Spleen (tissue), 11 donors: Measurements from ENCODE around the gene YEATS2. TPM values are rescaled to one million over a fixed set of nuclear protein-coding genes. Genes with fewer than 3 reads are reported as not detected.

Experiments used
- DNase-seq: peaks from one replicate; pipeline ENCODE4 v3.0.0-alpha.2; 2020
- H3K27ac ChIP-seq, 8 donors: fragments of 200-600 bp; sonication (generic) in 7 of 8; 1 replicate in 4 of 8; 2 replicates in 4 of 8; pipeline versions ENCODE4 v1.5.0 to v1.8.0; 2016 to 2021; ENCODE audit warnings: inconsistent platforms in 4 of 8, mild to moderate bottlenecking in 4 of 8, moderate library complexity in 1 of 8
- H3K27me3 ChIP-seq, 7 donors: fragments of 200-600 bp; sonication (generic) in 6 of 7; replicated peaks in 1 of 7; 1 replicate in 4 of 7; 2 replicates in 3 of 7; pipeline versions ENCODE4 v1.5.0 to v1.8.0; 2016 to 2021; ENCODE audit warnings: inconsistent platforms in 3 of 7, mild to moderate bottlenecking in 1 of 7
- H3K36me3 ChIP-seq, 6 donors: fragments of 200-600 bp; sonication (generic) in 5 of 6; 1 replicate in 4 of 6; 2 replicates in 2 of 6; pipeline versions ENCODE4 v1.5.0 to v1.8.0; 2016 to 2021; ENCODE audit warnings: inconsistent platforms in 2 of 6
- H3K4me1 ChIP-seq, 6 donors: fragments of 200-600 bp; sonication (generic) in 5 of 6; 1 replicate in 3 of 6; 2 replicates in 3 of 6; pipeline versions ENCODE4 v1.5.0 to v1.8.0; 2016 to 2021; ENCODE audit warnings: inconsistent platforms in 3 of 6
- H3K4me3 ChIP-seq, 8 donors: fragments of 200-600 bp; sonication (generic) in 7 of 8; 1 replicate in 4 of 8; 2 replicates in 4 of 8; pipeline versions ENCODE4 v1.5.0 to v1.8.0; 2016 to 2021; ENCODE audit warnings: inconsistent platforms in 4 of 8, mild to moderate bottlenecking in 4 of 8, moderate library complexity in 2 of 8
- H3K9me3 ChIP-seq, 8 donors: fragments of 200-600 bp; sonication (generic) in 7 of 8; 1 replicate in 4 of 8; 2 replicates in 4 of 8; pipeline versions ENCODE4 v1.5.0 to v1.8.0; 2016 to 2021; ENCODE audit warnings: inconsistent platforms in 4 of 8
- POLR2A ChIP-seq, 3 donors: fragments of 450-650 bp; IDR thresholded peaks; one replicate each; pipeline ENCODE4 v1.5.1; 2017; ENCODE audit warnings: antibody characterized with exemption in 3 of 3, mild to moderate bottlenecking in 1 of 3
- POLR2AphosphoS5 ChIP-seq, 3 donors: sonication (generic); formaldehyde crosslinking; IDR thresholded peaks; one replicate each; pipeline ENCODE4 v1.5.1; 2017; ENCODE audit warnings: antibody characterized with exemption in 3 of 3
- WGBS, 5 donors: extraction: QIAGEN DNeasy Blood & Tissue Kit in 3 of 5; methylation state at CpG; one replicate each; pipeline versions ENCODE4 v1.1.5 to v1.1.7; 2013 to 2018; 5-methylcytosine and 5-hydroxymethylcytosine counted together
- intact Hi-C: fragments of 100-400 bp; cut with DNase I; formaldehyde crosslinking; loops from one replicate; pipeline ENCODE4 v1.15.0; 2023; ENCODE audit warnings: low total_unique reads
- polyA plus RNA-seq, 3 donors: library from polyadenylated mRNA; stranded (reverse); fragments of 200-250 nt; gene quantifications; one replicate each; pipeline ENCODE4 v1.2.1, GENCODE V29; 2013
- total RNA-seq, 7 donors: library from RNA; depleted of rRNA in 3 of 7; stranded (reverse); fragments of >200 nt in 3 of 7; fragmentation: NEBNext Ultra II Directional in 4 of 7; extraction: Animal tissue kit (Norgen Biotek cat#: 25700) in 4 of 7; gene quantifications; one replicate each; pipeline versions ENCODE4 v1.1.0 to v1.2.1, GENCODE V29; 2016 to 2021
- TF ChIP-seq, protein P1 (sequence below), 11 experiments: fragments of 200-600 bp in 7 of 11; fragments of 450-650 bp in 4 of 11; sonication (generic) in 4 of 11; IDR thresholded peaks in 8 of 11; conservative IDR thresholded peaks in 3 of 11; 1 replicate in 7 of 11; 2 replicates in 4 of 11; pipeline versions ENCODE4 v1.4.0 to v1.8.0; 2016 to 2021; ENCODE audit warnings: antibody characterized with exemption in 11 of 11, inconsistent platforms in 4 of 11, mild to moderate bottlenecking in 1 of 11
- donor health status: healthy with polysubstance abuse.
- donor health status: DM: no; HTN: no; CAD: no; lungs with moderate emphysema.
- donor health status: DM: no; HTN: no; CAD: no.
- donor health status: Bipolar disorder and iron deficiency.
- donor health status: healthy.
- donor health status: DM: no; HTN: no; CAD: no.
- donor health status: DM: yes; HTN: yes; CAD: no.

Gene YEATS2
- total and polyA plus RNA-seq, 10 donors, result 4.6 to 33.5 (median 24.9) TPM

GRCh38 chr3:183728204-183728603 lies 30.6 kb downstream of the YEATS2 start:
- TF ChIP-seq, protein P1, sequence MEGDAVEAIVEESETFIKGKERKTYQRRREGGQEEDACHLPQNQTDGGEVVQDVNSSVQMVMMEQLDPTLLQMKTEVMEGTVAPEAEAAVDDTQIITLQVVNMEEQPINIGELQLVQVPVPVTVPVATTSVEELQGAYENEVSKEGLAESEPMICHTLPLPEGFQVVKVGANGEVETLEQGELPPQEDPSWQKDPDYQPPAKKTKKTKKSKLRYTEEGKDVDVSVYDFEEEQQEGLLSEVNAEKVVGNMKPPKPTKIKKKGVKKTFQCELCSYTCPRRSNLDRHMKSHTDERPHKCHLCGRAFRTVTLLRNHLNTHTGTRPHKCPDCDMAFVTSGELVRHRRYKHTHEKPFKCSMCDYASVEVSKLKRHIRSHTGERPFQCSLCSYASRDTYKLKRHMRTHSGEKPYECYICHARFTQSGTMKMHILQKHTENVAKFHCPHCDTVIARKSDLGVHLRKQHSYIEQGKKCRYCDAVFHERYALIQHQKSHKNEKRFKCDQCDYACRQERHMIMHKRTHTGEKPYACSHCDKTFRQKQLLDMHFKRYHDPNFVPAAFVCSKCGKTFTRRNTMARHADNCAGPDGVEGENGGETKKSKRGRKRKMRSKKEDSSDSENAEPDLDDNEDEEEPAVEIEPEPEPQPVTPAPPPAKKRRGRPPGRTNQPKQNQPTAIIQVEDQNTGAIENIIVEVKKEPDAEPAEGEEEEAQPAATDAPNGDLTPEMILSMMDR (IDR thresholded peaks at IDR 0.05 in 8 of 11, conservative IDR thresholded peaks at IDR 0.05 in 3 of 11), result no peak
- no peak for TF ChIP-seq POLR2A (IDR thresholded peaks at IDR 0.05)
- no peak for TF ChIP-seq POLR2AphosphoS5 (IDR thresholded peaks at IDR 0.05)
- no peak overlapping the region for H3K27ac ChIP-seq
- peaks cover 0 to 100% (median 65%) of the 10 kb centered on the region in 6 donors for H3K36me3 ChIP-seq
- H3K4me3 ChIP-seq, result no peak overlapping the region
- intact Hi-C loops, result no loop called here
- WGBS, 5 donors, result 91 to 97% (median 96%) methylated on average over 1 of the region's 1 CpG
- DNase-seq, result no peak
- H3K9me3 ChIP-seq, result no peaks in the 10 kb centered on the region
- no peaks in the 10 kb centered on the region for H3K4me1 ChIP-seq
- H3K27me3 ChIP-seq, result no peaks in the 10 kb centered on the region

GRCh38 chr3:183730361-183730760 lies 32.8 kb downstream of the YEATS2 start:
- DNase-seq, result no peak
- WGBS, 5 donors, result 88 to 98% (median 96%) methylated on average over 2 of the region's 2 CpGs
- Histone ChIP-seq H3K9me3 (no peaks in the 10 kb centered on the region), H3K4me3 (no peak overlapping the region), H3K4me1 (no peaks in the 10 kb centered on the region), H3K36me3 (peaks cover 0 to 100% (median 63%) of the 10 kb centered on the region in 6 donors), H3K27ac (no peak overlapping the region), H3K27me3 (no peaks in the 10 kb centered on the region)
- intact Hi-C loops, result no loop called here
- TF ChIP-seq, protein P1 (IDR thresholded peaks at IDR 0.05 in 8 of 11, conservative IDR thresholded peaks at IDR 0.05 in 3 of 11), result no peak
- TF ChIP-seq POLR2A (IDR thresholded peaks at IDR 0.05) (no peak), POLR2AphosphoS5 (IDR thresholded peaks at IDR 0.05) (no peak)

DNA sequence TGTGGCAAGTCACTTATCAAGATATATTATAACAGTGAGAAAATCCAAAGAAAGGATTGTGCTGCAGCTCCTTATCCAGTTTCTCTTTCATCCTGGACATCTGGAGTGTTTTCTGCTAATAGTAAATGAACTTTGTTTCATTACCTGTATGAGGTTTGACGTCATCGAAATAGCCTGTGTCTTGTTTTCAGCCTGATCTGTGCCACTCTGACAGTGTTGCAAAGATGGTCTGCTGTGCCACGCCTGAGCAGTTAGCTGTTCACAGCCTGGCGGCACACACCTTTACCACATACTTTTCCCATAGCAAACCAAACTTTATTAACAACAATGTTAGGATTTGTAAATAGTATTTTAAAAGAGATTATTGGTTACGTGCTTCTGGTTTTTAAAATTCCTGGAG lies 34.0 kb downstream of the YEATS2 start:
- intact Hi-C loops, result no loop called here
- H3K27me3 ChIP-seq, result no peaks in the 10 kb centered on the region
- DNase-seq, result no peak
- no peaks in the 10 kb centered on the region for H3K9me3 ChIP-seq
- H3K4me1 ChIP-seq, result no peaks in the 10 kb centered on the region
- H3K4me3 ChIP-seq, result no peak overlapping the region
- TF ChIP-seq, protein P1 (IDR thresholded peaks at IDR 0.05 in 8 of 11, conservative IDR thresholded peaks at IDR 0.05 in 3 of 11), result no peak
- TF ChIP-seq POLR2AphosphoS5 (IDR thresholded peaks at IDR 0.05) (no peak), POLR2A (IDR thresholded peaks at IDR 0.05) (no peak)
- no peak overlapping the region for H3K27ac ChIP-seq
- 94 to 98% (median 95%) methylated on average over 5 of the region's 5 CpGs for WGBS, 5 donors
- peaks cover 0 to 100% (median 64%) of the 10 kb centered on the region in 6 donors for H3K36me3 ChIP-seq

DNA sequence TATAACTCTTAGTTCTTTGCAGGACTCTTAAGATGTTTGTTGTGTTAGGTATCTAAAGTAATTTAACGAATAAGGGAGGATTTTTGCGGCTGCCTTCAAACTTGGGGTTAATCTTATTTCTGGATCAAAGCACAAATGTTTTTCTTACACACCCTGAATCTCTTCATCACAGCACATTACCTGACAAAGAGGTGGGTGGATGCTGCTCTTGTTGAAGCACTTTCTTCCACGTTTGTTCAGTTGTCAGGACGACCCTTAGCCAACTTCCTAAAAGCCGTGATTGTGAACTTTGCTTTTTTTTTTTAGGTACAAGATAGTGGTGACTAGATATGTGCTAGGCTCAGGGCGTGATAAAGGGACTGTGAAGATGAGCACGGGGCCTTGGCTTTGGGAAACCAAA lies 36.0 kb downstream of the YEATS2 start:
- H3K4me3 ChIP-seq, result no peak overlapping the region
- no peaks in the 10 kb centered on the region for H3K4me1 ChIP-seq
- no peak for DNase-seq
- TF ChIP-seq POLR2A (IDR thresholded peaks at IDR 0.05), result no peak
- TF ChIP-seq, protein P1 (IDR thresholded peaks at IDR 0.05 in 8 of 11, conservative IDR thresholded peaks at IDR 0.05 in 3 of 11), result no peak
- no peak for TF ChIP-seq POLR2AphosphoS5 (IDR thresholded peaks at IDR 0.05)
- intact Hi-C loops, result no loop called here
- H3K27ac ChIP-seq, result no peak overlapping the region
- WGBS, 5 donors, result 78 to 83% (median 81%) methylated on average over 7 of the region's 7 CpGs
- H3K36me3 ChIP-seq, result peaks cover 2 to 97% (median 64%) of the 10 kb centered on the region in 6 donors
- no peaks in the 10 kb centered on the region for H3K9me3 ChIP-seq
- no peaks in the 10 kb centered on the region for H3K27me3 ChIP-seq
